ENCODE measurements around the gene CETN2. TPM values are rescaled to one million over a fixed set of nuclear protein-coding genes. Genes with fewer than 3 reads are reported as not detected.

Gene CETN2
- total and polyA plus RNA-seq, 2 donors (not counting 3 experiments of a cell fraction or from before 2014, with no cell fraction given), result 15.4 to 28.2 TPM

DNA sequence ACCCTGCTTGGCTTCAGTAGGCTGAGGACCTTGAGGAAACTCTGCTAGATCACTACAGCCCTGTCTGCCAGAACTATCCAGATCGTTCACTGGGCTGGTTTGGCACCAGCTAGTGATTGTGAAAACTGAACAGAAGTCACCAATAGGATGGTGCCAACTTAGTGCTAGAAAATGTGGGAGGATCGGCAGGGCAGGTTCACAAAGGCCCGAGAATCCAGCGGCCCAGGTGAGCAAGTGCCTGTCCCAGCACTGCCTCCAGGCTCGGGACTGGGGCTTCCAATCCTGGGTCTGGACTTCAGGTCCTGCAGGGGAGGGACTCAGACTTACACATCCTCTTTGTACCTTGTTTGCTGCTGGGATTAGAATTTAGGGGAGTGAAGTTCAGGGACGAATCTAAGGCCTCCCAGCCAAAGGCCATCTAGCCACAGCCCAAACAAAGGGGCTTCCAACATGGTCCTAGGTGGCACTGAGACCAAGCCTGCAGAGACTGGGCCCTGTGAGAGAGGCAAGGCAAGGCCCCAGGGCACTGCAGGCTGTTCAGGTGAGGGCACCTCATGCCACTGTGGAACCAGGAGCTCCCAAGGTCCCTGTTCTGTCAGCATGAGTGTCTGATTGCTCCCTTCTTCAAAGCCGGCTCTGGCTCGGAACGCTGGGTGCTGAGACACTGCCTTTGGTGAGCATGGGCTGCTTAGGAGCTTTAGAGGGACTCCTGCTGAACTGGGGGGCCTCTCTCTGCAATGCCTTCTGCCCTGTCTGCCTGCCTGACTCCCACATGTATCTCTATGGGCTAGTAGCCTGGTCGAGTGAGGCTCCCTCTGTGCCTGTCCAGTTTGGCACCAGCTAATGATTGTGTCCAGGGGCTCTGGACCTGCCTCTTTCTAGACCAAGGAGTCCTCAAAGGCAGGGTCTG is 46.6 kb upstream of the CETN2 start:
- Histone ChIP-seq H3K9ac (replicated peaks; ENCODE audit: extremely low read depth, insufficient read depth, low read length) (no peak overlapping the region), H3K9me3 (replicated peaks; ENCODE audit: control insufficient read depth, insufficient read depth, low read length) (no peaks in the 10 kb centered on the region), H3K4me3 (replicated peaks in 1 of 3; ENCODE audit: insufficient read depth in 1 of 3, low read depth in 1 of 3, low read length in 3 of 3) (no peak overlapping the region), H3K4me1 (ENCODE audit: control insufficient read depth, extremely low read depth, insufficient read depth, low read length) (no peaks in the 10 kb centered on the region), H3K27me3 (ENCODE audit: control insufficient read depth in 2 of 2, insufficient read depth in 2 of 2, low read length in 2 of 2) (no peaks in the 10 kb centered on the region), H4K20me1 (replicated peaks; ENCODE audit: control insufficient read depth, extremely low read depth, insufficient read depth, low read length) (no peaks in the 10 kb centered on the region), H3K4me2 (ENCODE audit: insufficient read depth, low read length) (no peak overlapping the region), H3K9me1 (replicated peaks; ENCODE audit: control insufficient read depth, extremely low read depth, insufficient read depth, low read length) (no peaks in the 10 kb centered on the region), H3K36me3 (ENCODE audit: control insufficient read depth in 2 of 2, extremely low read depth in 1 of 2, insufficient read depth in 2 of 2, low read length in 2 of 2) (no peaks in the 10 kb centered on the region), H3K79me2 (ENCODE audit: control insufficient read depth, insufficient read depth, low read length) (no peaks in the 10 kb centered on the region), H2AFZ (ENCODE audit: low read depth, low read length) (no peak overlapping the region), H3K27ac (ENCODE audit: insufficient read depth, low read depth, low read length) (no peak overlapping the region)
- CTCF ChIA-PET, result no interaction called here
- intact Hi-C loops (cut with micrococcal nuclease) (no loop called here), dilution Hi-C loops (cut with MboI; ENCODE audit: extremely low pct_ligation_motif_present, low sequenced_read_pairs) (no loop called here)
- POLR2A ChIA-PET, result no interaction called here
- FAIRE-seq (no peak), DNase-seq (ENCODE audit: low read depth, low spot score) (no peak)
- TF ChIP-seq MYC (IDR thresholded peaks at IDR 0.05; ENCODE audit: low read depth, low read length) (no peak), EZH2 (IDR thresholded peaks at IDR 0.05; ENCODE audit: borderline replicate concordance, low read depth, low read length, severe bottlenecking) (no peak), POLR2AphosphoS5 (IDR thresholded peaks at IDR 0.05; ENCODE audit: insufficient read depth, low read depth, low read length) (no peak), GATA2 (IDR thresholded peaks at IDR 0.05; ENCODE audit: insufficient read depth, insufficient read length, low read depth, low read length) (no peak), FOS (IDR thresholded peaks at IDR 0.05; ENCODE audit: borderline replicate concordance, insufficient read depth, low read length) (no peak), JUN (IDR thresholded peaks at IDR 0.05; ENCODE audit: borderline replicate concordance, insufficient read depth, insufficient read length, low read depth) (no peak), POLR2A (IDR thresholded peaks at IDR 0.05; ENCODE audit: low read depth, low read length) (no peak)
- TF ChIP-seq, protein P1, sequence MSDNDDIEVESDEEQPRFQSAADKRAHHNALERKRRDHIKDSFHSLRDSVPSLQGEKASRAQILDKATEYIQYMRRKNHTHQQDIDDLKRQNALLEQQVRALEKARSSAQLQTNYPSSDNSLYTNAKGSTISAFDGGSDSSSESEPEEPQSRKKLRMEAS (IDR thresholded peaks at IDR 0.05; ENCODE audit: insufficient read depth, insufficient read length), result no peak
- TF ChIP-seq, protein P2, sequence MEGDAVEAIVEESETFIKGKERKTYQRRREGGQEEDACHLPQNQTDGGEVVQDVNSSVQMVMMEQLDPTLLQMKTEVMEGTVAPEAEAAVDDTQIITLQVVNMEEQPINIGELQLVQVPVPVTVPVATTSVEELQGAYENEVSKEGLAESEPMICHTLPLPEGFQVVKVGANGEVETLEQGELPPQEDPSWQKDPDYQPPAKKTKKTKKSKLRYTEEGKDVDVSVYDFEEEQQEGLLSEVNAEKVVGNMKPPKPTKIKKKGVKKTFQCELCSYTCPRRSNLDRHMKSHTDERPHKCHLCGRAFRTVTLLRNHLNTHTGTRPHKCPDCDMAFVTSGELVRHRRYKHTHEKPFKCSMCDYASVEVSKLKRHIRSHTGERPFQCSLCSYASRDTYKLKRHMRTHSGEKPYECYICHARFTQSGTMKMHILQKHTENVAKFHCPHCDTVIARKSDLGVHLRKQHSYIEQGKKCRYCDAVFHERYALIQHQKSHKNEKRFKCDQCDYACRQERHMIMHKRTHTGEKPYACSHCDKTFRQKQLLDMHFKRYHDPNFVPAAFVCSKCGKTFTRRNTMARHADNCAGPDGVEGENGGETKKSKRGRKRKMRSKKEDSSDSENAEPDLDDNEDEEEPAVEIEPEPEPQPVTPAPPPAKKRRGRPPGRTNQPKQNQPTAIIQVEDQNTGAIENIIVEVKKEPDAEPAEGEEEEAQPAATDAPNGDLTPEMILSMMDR (IDR thresholded peaks at IDR 0.05; ENCODE audit: extremely low read depth in 1 of 2, insufficient read depth in 1 of 2, low read depth in 1 of 2, low read length in 2 of 2), result no peak
- no TSS peak for BruUV-seq (replicated peaks)
